HEK293 (cell line): ENCODE measurements around the gene UBA1.

Source experiments
- TF ChIP-seq, protein P1 (sequence below): fragments of 450-650 bp; formaldehyde crosslinking; IDR thresholded peaks from 2 replicates; pipeline ENCODE4 v1.5.1; 2016; ENCODE audit warnings: missing biosample characterization, missing genetic modification characterization
- TF ChIP-seq, protein P2 (sequence below): fragments of 450-650 bp; formaldehyde crosslinking; optimal IDR thresholded peaks from 2 replicates; pipeline ENCODE3; 2016; ENCODE audit warnings: missing biosample characterization, mild to moderate bottlenecking, missing genetic modification characterization

DNA sequence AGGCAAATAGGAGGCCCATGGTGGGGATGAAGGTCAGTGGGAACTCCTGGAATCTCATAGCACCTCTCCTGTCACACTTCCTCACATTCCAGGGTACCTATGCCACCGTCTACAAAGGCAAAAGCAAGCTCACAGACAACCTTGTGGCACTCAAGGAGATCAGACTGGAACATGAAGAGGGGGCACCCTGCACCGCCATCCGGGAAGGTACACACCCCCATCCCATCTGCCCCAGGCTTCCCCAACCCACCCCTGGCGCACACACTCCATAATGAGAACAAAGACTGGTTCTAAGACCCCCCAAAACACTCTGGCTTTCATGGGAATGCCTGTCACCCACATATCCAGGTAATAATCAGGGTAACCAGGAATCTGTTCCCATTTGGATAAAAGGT lies 31.3 kb downstream of the UBA1 start:
- TF ChIP-seq, protein P1, sequence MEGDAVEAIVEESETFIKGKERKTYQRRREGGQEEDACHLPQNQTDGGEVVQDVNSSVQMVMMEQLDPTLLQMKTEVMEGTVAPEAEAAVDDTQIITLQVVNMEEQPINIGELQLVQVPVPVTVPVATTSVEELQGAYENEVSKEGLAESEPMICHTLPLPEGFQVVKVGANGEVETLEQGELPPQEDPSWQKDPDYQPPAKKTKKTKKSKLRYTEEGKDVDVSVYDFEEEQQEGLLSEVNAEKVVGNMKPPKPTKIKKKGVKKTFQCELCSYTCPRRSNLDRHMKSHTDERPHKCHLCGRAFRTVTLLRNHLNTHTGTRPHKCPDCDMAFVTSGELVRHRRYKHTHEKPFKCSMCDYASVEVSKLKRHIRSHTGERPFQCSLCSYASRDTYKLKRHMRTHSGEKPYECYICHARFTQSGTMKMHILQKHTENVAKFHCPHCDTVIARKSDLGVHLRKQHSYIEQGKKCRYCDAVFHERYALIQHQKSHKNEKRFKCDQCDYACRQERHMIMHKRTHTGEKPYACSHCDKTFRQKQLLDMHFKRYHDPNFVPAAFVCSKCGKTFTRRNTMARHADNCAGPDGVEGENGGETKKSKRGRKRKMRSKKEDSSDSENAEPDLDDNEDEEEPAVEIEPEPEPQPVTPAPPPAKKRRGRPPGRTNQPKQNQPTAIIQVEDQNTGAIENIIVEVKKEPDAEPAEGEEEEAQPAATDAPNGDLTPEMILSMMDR (tag by site-specific recombination): no peak
- TF ChIP-seq, protein P2, sequence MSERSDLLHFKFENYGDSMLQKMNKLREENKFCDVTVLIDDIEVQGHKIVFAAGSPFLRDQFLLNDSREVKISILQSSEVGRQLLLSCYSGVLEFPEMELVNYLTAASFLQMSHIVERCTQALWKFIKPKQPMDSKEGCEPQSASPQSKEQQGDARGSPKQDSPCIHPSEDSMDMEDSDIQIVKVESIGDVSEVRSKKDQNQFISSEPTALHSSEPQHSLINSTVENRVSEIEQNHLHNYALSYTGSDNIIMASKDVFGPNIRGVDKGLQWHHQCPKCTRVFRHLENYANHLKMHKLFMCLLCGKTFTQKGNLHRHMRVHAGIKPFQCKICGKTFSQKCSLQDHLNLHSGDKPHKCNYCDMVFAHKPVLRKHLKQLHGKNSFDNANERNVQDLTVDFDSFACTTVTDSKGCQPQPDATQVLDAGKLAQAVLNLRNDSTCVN (tag by site-specific recombination): no peak
